ENCODE results near the gene TSC22D2.

GRCh38 chr3:150359381-150359780 lies 48.7 kb upstream of the TSC22D2 start:
- TF ChIP-seq CTCF (conservative IDR thresholded peaks at IDR 0.05; ENCODE audit: low read length) (no peak), EZH2phosphoT487 (IDR thresholded peaks at IDR 0.05; ENCODE audit: borderline replicate concordance) (no peak)
